HG03095 (cell line): ENCODE data around the gene TAPBP.
A peak's percentile ranks its signal among the peaks of the same experiment; 100 is the strongest.
"Not testable (repeated sequence)": the region's sequence is repeated elsewhere in the genome, so short reads cannot be mapped to it uniquely, and the experiment has no call there.

ENCODE experiments used
- ATAC-seq: cut with Tn5 transposase; IDR thresholded peaks from one replicate; pipeline ENCODE4 v1.9.1; 2021; ENCODE audit warnings: moderate library complexity; ENCODE audit not compliant: unreplicated experiment

TAPBP gene

DNA sequence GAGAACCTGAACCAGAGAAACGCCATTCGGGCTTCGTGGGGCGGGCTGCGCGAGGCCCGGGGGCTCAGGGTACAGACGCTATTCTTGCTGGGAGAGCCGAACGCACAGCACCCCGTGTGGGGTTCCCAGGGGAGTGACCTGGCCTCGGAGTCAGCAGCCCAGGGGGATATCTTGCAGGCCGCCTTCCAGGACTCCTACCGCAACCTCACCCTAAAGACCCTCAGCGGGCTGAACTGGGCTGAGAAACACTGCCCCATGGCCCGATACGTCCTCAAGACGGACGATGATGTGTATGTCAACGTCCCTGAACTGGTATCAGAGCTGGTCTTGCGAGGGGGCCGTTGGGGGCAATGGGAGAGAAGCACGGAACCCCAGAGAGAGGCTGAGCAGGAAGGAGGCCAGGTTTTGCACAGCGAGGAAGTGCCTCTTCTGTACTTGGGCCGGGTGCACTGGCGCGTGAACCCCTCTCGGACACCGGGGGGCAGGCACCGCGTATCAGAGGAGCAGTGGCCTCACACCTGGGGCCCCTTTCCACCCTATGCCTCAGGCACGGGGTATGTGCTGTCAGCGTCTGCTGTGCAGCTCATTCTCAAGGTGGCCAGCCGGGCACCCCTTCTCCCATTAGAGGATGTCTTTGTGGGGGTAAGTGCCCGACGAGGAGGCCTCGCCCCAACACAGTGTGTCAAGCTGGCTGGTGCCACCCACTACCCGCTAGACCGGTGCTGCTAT, 36.1 kb downstream of the TAPBP start:
- peak; percentile 17 for ATAC-seq

DNA sequence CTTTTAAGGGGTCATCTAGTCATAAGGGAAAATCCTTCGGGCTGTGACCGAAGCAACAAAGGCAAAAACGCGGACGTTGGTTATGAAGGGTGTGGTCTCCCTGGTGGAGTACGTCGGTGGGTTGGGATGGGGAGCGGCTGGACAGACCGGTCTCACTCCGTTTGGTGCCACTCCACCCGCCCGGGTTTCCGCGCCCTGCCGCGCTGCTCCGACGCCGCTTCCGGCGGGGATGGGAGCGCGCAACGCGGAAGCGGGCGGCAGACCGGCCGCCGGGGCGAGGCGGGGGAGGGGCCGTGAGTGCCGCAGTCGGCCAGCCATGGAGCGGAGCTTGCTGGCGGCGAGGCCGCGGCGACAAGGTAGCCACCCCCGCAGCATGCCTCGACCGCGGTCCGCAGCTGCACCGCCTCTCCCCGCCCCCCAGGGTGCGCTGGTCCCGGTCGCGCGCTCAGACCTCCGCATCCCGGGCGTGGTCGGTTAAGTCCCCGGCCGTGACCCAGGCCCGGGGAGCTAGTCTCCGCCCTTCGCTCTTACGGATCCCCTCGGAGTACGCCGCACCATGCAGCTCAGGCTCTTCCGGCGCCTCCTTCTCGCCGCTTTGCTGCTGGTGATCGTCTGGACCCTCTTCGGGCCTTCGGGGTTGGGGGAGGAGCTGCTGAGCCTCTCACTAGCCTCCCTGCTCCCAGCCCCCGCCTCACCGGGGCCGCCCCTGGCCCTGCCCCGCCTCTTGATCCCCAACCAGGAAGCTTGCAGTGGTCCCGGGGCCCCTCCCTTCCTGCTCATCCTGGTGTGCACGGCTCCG, 36.8 kb downstream of the TAPBP start, which contains the start of gene B3GALT4:
Gene B3GALT4 (plus strand): TSS at position 260 of the 799 bp plus-strand sequence. CDS start 297 bp downstream, at position 557.
- peak; percentile 49 for ATAC-seq

GRCh38 chr6:33276581-33276863, 37.4 kb downstream of the TAPBP start:
- ATAC-seq = no peak

DNA sequence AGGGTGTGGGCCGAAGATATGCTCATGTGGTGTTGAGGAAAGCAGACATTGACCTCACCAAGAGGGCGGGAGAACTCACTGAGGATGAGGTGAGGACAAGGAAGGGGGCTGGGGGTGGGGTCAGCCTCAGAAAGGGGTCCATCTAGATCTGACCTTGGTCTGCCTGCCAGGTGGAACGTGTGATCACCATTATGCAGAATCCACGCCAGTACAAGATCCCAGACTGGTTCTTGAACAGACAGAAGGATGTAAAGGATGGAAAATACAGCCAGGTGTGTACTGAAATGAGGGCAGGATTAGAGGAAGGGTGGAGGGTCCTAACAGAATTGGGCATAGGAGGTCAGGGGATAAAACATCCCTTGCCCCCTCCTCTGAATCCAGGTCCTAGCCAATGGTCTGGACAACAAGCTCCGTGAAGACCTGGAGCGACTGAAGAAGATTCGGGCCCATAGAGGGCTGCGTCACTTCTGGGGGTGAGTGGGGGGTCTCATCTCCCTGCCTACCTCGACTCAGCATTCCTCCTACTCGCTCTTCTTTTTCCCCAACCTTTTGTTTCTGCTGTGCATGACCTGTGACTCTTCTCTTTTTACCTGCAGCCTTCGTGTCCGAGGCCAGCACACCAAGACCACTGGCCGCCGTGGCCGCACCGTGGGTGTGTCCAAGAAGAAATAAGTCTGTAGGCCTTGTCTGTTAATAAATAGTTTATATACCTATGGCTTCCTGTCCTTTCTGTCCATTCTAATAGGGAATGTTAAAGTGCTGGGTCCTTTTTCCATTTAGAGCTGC, 37.9 kb downstream of the TAPBP start:
- ATAC-seq = not testable (repeated sequence)

GRCh38 chr6:33273924-33274902, 39.7 kb downstream of the TAPBP start:
- ATAC-seq = no peak

- ATAC-seq = no peak
Measured at GRCh38 chr6:33273129-33273923, 40.6 kb downstream of the TAPBP start.

- ATAC-seq = no peak
Measured at GRCh38 chr6:33272275-33273128, 41.4 kb downstream of the TAPBP start.

GRCh38 chr6:33271468-33272274, 42.2 kb downstream of the TAPBP start, which contains the start of the genes RPS18 and VPS52:
RPS18 (plus strand) TSS chr6:33272075; CDS start chr6:33272120, 45 bp downstream.
VPS52 (minus strand) TSS chr6:33271876; CDS start chr6:33271675, 201 bp downstream.
- ATAC-seq = peak; percentile 76

DNA sequence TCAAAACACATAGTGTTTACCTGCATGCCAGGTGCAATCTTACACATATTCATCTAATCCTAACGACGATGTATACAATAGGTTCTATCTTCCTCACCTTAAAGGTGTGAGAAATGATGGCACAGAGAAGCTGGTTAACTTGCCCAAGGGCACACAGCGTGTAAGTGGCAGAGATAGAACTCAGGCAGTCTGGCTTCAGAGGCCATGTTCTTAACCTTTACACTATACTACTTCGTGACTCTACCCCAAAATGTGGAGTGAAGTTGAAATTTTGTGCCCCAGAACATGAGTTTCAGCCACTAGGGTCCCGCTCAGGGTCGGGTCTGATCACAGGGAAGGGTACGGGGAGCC, 42.8 kb downstream of the TAPBP start:
- ATAC-seq = peak; percentile 4

DNA sequence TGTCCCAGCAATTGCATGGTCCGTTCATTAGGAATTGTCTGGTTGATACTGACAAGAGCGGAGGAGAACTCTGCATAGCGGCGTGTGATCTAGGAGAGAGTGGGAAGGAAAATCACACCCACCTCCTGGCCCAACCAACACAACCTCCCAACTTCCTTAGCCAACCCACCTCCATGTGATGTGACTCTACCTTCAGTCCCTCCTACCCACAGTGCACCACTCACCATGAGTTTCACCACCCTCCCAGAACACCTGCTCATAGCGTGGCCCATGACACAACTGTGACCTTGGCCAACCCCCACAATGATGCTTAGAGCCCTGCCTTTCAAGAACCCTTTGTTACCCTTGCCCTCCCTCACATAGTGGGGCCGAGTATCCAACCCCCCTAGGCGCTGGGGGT, 49.9 kb downstream of the TAPBP start:
- no peak for ATAC-seq

DNA sequence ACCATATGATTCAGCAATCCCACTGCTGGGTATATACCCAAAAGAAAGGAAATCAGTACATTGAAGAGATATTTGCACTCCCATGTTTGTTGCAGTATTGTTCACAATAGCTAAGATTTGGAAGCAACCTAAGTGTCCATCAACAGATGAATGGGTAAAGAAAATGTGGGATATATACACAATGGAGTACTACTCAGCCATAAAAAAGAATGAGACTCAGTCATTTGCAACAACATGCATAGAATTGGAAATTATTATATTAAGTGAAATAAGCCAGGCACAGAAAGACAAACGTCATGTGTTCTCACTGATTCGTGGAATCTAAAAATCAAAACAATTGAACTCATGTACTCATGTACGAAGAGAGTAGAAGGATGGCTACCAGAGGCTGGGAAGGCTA, 51.4 kb downstream of the TAPBP start:
- not testable (repeated sequence) for ATAC-seq

DNA sequence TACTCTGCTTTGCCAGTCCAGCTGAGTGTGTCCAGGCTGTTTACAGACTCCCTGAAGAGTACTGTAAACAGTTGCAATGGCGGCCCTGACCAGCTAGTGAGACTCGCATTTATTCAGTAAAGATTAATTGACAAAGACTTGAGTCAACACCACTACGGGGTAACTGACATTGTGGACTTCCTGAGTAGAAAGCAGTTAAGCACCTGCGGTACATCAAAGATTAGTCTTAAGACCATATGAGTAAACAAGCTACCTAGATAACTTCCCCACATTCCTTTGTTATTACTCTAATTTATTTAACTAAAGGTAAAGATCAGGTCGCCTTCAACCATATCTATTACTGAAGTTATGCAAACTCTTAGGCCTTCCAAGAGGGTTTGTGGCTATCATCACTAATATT, 54.8 kb downstream of the TAPBP start:
- no peak for ATAC-seq

- no peak for ATAC-seq
Measured at GRCh38 chr6:33254591-33254990, 59.3 kb downstream of the TAPBP start.

DNA sequence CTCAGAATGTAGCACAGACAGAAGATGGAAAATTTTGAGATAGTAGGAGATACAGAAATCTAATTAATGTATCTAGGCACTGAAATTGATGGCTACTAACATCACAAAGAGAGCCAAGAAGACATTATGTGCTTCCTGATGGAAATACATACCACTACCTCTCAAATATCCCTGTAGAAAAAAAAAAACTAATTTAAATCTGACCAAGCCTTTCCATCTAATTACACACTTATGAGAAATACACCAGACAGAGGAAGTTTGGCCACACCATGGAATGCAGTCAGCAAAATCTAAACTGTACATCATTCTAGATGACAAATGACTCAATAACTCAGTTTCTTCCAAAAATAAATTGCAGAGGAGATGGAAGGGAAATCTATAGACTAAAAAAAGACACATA, 61.1 kb downstream of the TAPBP start:
- ATAC-seq = no peak

- ATAC-seq = no peak
Measured at GRCh38 chr6:33251395-33252012, 62.4 kb downstream of the TAPBP start.

DNA sequence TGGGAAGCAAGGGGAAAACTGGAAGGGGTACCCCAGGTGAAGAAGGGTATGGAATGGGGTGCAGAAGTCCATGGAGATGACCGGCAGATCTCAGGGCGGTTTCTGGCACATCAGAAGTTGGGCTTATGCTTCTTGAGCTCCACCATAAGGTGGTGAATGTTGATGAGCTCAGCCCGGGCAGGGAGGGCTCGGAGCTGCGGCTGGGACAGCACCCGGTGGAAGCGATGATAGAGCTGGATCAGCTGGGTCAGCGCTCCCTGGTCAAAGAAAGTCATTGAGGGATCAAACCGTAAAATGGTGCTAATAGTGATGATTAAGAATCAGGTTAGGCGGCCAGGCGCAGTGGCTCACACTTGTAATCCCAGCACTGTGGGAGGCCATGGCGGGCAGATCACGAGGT, 63.1 kb downstream of the TAPBP start:
- no peak for ATAC-seq
